Ramos (cell line): ENCODE results near the gene CCDC71L.

Source experiments
- in situ Hi-C: fragments of 300-500 bp; cut with MboI; formaldehyde crosslinking; loops from one replicate; pipeline ENCODE4 v1.14.3; 2022; ENCODE audit warnings: low sequenced_read_pairs; ENCODE audit not compliant: unreplicated experiment

Gene CCDC71L

DNA sequence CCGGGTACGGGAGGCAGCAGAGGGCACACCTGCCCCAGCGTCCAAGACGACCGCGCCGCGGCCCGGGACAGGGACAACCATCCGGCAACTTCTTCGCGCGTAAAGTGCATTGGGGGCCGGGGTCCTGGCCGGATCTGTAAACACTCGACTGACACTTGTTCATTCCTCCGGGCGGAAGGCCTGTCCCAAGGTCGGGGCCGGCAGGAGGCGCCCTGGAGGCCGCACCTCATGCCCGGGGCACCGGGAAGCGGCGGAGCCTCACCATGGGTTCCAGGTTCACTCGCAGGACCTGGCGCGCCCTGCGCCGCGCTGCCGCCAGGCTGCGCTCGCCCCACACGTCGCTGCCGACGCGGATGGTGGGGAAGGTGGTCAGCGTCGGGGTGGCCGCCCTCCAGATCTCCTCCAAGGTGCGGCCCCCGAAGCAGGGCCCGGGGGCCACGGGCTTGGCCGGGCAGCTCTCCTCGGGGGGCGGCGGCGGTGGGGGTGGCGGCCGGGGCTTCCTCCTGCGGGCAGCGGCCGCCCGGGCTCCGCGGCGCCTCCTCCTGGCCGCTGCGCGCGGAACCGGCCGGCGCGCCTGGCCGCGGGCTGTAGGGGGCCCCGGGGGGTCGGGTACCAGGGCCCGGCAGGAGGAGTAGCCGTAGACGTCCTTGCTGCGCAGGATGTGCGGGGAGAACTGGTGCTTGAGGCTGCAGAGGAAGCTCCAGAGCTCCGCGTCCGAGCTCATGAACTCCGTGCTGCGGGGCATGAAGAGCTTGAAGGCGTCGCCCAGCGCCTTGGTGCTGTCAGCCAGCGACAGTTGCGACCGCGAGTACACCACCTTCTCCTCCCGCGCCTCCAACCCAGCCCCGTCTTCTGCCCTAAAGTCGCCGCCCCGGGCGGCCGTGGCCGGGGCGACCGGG, 746 bp downstream of the CCDC71L start:
- in situ Hi-C loops = no loop called here

DNA sequence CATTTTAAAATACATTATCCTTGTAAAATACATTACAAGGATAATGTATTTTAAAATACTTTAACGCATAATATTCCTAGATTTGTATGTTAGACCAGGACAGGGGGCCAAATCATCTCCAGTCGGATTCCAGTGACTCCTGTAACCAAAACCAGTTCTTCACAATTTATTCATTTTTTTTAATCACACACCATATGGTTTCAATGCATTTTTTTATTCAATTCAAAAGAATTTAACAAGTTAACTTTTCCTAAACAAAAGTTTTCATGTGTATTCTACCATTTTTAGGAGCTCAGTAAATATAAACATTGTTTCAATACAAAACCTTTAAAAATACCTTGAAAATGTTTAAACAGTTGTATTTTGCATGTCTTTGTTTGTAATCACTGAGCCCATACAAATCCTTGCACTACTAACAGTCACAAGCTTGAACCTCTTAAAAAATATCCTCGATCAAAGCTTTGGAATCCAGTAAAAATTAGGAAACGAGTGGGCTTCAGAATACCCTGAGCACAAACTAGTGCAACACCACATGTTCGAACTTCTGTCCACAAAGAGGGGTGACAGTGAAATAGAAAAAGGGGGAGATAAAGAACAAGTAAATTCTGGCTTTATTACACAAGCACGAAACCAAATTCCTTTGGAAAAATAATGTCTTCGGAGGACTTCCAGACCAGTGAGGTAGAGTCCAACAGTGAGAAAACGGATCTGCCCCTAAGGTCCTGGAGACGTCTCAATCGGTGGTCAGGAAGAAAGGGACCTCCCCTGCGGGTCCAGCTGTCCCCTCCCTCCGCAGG, 1.6 kb downstream of the CCDC71L start:
- in situ Hi-C loops = no loop called here

DNA sequence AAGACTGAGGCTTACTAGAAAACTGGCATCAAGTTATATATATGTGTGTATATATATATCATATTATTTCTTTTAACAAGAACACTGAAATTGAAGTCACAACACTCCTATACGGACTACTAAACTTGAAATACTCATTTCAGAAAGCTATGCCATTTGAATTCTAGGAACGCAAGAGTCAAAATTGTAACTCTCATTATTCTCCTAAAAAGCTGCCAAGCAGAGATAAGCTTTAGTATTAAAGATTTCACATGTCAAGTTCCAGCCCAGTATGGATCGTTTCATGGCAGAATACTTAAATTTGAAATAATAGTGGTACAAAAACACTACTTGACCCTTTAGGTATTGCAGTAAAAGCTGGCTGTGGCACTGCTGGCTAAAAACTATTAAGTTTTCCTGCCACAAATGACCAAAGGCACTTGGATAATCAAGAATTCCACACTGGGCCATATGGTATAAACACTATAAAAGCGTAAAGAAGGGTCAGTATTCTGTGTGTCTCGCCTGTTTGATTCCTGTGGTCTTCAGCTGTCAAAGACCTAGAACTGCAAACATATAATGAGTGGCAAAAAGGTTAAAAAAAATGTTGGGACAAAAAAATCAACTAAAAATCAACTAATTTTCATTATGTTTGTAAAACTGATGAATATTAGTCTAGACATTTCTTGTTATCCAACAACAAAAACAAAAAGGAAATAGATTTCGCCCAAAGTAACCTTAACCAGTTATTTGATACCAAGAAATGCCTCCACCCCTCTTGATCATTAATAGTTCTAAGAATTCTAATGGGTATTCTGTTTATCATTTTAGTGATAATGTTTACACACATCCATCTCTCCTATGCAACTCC, 2.4 kb downstream of the CCDC71L start:
- in situ Hi-C loops = no loop called here

DNA sequence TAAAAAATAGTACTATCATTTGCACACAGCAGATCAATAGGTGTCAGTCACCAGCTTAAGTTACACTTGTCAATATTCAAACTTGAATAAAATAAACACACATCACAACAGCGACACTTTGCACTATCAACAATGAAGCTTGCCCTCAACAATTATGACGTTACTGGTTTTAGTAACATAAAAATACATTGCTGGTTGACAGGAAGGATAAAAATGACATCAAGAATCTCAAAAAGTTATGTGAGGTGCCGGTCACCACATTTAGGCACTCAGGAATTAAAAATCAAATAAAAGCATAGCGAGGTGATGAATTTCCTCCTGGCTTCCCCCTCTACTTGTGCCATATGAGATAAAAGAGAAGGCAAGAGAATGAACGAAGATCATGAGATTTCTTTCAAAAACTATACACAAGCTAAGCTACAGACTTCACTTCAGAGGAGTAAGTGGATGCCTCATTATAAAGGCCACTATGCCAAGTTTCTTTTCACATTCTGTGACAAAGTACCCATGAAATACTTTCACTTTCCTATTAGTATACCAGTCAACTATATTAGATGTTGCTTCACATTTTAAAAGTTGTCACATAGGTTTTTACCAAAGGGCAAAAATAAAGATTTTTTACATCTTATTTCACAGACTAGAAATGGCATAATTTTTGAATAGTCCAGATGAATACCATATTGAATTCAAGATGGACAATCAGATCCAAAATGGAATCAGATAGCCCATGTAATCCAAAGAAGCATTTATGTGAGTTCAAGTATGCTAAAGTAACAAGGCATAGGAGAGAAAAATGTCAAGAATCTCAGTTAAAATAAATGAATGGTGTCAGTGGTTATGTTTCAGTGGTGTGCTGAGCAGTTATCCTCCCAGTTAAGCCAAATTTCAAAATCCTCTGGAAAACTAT, 3.6 kb downstream of the CCDC71L start:
- in situ Hi-C loops = no loop called here

DNA sequence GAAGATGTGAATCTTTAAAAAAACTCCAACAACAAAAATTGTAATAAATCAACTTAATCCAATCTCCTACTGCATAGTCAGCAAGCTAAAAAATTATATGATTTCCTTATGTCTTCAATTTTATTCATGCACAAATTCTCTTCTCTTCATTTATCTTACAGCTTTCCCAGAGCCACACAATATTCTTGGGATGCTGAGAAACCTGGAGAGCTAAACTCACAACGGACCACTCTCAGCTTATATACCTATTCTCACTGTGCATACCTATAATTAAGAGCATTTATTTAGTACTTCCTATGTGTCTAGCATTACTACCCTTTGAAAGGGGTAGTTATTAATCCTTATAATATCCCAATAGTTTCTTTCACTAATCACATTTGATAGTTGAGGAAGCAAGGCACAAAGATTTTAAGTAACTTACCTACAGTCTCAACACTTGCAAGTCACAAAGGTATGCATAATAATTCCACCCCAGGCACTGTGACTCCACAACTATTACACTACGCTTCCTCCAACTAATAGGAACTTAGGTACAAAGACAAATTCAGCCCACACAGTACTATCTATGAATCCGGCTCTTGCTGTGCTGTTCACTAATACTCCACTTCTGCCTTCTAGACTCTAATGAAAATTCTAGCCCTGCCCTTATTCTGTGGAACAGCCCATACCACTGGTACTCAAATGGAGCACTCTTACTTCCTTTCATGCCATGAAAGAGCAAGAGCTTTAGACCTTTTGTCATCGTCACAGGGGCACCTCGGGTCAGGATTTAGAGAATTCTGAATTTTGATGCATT, 5.1 kb downstream of the CCDC71L start:
- in situ Hi-C loops = no loop called here

DNA sequence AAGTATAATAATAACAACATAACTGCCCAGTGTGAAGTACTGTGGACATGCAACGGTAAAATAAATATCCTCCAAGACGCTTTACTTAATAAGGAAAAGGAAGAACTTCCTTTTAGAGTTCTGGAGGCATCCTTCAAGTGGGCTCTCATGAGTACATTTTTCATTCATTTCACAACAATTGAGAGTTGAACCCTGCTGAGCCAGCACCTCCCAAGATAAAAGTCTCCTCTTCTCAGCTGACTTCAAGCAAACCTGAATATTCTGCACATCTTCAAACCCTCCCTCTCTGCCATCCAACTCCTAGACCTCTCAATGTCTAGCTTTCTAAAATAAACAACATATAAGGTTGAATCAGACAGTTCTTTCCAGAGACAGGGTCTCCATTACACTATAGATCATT, 7.5 kb downstream of the CCDC71L start:
- in situ Hi-C loops = no loop called here

DNA sequence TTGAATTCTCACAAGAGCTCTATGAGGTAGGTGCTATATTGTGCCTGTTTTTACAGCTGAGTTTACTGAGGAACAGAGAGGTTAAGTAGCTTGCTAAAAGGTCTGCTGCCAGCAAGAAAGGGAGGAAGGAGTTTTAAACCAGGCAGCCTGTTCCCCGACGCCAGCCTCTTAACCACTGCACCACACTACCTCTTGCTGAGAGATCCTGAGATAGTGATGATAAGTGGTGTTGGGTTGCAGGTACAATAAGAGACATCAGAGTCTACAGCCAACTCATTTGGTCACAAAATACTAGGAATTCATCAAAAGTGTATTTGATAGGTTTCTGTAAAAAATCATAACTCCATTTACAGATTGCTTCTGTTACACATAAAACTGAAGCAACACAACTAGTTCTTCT, 8.0 kb downstream of the CCDC71L start:
- in situ Hi-C loops = no loop called here

DNA sequence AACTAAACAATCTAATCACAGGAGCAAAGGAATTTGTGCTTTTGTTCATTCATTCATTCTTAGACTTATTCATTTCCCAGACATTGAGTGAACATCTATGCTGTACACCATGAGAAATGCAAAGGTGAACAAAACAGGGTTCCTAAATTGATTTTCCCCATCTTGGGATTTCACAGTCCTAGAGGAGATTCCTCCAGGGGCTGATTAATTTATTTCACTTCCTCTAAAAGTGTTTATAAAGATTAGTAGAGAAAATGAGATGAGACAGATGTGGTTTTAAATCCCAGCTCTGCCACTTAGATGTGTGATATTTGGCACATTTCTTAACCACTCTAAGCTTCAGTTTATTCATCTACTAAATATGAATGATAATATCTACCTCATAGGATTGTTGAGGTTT, 8.9 kb downstream of the CCDC71L start:
- in situ Hi-C loops = no loop called here

DNA sequence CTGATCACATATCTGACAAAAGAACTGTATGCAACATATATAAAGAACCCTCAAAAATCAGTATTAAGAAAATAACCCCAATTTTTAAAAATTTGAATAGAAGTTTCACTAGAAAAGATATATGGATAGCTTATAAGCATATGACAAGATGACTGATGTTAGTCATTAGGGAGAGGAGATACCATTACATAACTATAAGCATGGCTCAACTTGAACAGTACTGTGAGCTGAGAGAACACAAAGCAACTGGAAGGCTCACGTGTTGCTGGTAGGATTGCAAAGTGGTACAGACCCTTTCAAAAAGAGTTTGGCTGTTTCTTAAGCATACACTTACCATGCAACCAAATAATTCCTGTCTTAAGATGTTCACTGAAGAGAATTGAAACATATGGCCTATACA, 14.7 kb downstream of the CCDC71L start:
- in situ Hi-C loops = no loop called here

DNA sequence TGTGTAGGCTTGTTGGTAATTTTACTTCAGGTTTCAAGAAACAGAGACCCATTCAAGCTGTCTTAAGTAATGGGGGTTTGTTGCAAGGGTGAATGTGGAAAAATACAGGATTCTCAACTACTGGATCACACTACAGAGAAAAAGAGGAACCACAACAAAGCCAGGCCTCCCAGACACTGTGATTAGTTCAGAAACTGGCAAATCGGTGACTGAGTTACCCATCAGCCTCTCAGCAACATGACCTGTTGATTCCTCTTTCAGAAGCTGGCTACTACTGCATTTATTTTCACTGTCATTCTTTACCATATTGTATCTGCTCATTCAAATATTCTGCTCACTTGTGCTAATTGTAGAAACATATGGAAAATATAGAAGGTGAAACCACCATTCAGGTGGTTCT, 16.0 kb downstream of the CCDC71L start:
- in situ Hi-C loops = no loop called here

DNA sequence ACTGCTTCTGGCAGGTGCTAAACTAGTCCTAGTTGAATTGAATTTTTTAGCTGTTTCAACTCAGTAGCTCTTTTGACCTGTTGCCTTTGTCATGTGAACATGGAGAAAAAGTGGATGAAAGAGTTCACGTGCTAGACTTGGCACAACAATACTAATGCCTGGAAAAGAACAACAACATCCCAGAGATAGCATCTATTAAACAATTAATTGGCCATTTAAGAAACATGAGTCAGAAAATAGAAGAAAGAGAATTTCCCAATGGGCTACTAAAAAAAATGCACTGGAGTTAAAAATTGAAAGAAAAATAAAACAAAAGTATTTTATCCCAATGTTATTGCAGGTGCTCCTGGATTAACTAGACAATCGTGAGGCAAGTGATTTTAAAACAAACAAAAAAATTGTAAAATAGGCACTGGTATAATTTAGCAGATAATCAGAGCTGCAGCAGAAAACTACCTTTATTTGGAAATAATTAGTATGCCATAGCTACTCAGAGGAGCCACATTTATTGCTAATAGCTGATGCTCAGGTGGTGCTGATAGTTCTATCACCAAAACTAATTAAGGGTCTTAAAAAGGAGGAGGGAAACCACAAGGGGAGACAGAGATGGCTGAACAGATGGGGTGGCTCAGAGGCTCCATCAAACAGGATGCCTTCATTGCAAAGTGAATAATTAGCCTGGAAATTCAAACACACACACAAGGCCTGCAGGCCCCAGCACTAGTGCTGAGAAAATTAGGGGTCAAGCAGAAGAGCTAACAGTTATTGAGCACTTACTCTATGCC, 17.6 kb downstream of the CCDC71L start:
- in situ Hi-C loops = no loop called here

DNA sequence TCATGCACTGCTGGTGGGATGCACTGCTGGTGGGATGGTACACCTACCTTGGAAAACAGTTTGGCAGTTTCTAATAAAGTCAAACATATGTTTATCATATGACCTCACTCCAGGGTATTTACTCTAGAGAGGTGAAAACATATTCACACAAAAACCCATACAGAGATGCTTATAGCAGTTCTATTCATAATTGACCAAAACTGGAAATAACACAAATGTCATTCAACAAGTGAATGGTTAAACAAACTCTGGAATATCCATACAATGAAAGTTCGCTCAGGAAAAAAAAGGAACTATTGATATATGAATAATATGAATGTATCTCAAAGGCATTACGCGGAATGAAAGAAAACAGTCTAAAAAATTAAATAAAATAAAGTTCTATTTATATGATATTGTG, 19.5 kb downstream of the CCDC71L start:
- in situ Hi-C loops = no loop called here

DNA sequence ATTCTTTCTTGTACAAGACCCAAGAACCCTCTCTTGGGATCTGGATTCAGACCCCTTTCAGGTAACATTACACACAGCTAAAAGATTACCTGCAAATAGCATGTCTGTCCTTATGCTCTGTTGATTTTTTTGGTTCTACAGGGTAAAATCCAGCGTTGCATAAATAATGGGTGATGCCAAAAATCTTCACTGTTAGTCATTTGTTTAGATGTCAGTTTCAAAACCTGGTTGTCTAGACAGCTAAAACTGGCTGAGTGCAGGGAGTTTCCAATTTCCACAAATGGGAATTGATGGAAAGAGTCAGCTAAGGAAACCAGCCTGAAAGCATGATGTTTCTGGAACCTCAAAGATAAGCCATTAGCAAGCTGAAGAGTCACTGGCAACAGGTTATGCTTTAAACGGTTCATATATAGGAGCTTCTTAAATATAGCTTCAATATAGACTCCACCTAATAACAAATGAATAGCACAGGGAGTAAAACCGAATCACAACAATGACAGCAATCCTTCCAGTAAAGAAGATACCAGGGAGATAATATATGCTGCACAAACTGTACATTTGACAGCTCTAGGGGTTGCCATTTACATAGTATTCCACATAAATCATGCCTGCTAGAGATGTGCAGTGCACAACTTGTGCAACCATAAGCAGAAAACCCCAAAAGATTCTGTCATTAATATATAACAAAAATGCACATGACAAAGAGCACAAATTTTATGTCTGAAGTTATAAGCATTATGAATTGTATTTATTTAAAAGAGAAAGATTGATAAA, 20.4 kb downstream of the CCDC71L start:
- in situ Hi-C loops = no loop called here

DNA sequence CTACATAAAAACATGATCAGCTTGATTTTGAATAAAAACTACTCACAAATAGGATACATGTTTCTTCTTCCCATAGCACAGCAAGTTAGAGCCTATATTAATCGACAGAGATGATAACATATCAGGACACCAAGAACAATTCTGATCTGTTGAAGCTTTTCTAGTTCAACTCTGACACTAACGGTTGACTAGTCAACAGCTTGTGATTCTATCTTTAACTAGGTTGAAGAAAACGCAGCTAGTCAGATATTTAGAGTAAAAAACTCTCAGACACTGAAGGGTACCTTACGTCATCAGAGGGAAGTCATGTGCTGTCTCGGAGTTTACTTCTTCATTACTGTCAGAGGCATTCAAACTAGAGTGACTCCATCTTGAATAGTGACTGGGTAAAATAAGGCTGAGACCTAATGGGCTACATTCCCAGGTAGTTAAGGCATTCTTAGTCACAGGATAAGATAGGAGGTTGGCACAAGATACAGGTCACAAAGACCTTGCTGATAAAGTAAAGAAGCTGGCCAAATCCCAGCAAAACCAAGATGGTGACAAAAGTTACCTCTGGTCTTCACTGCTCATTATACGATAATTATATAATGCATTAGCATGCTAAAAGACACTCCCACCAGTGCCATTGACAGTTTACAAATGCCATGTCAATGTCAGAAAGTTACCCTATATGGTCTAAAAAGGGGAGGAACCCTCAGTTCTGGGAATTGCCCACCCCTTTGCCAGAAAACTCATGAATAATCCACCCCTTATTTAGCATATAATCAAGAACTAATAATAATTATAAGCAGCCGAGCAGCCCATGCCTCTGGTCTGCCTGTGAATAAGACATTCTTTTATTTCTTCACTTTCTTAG, 21.3 kb downstream of the CCDC71L start:
- in situ Hi-C loops = no loop called here

DNA sequence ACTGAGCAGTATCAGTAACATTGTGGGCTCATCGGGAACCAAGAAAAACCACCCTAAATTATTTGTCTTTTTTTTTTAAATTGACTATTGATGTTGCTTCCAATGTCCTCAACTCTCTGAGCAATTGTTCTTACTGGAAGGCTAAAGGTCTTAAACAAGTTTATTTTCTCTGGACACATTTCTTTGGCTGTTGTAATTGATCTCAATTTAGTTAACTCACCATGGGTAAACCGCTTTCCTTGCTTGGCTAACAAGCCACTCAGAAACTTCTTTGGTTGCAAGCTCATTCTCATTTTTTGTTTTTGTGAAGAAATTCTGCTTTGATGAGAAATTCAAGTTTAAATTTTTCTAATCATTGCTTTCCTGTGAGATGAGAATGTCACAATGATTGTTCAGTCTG, 25.5 kb downstream of the CCDC71L start:
- in situ Hi-C loops = no loop called here

DNA sequence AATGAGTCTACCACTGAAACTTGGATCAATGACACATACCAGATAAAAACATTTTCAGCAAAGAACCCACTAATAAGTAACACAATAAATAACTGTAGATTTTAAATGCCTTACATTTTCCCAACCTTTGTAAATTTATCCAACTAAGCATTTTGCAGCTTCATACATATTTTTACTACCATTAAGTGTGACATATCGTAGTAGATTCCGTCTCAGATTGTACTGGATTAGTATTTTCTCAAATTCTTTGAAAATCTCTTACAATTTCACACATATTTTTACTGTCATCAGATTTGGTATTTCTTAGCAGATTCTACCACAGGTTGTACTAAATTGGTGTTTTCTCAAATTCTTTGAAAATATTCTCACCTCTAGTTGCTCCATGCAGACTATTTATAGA, 26.0 kb downstream of the CCDC71L start:
- in situ Hi-C loops = no loop called here
